ENCODE results near the gene LSS.

Gene LSS

GRCh38 chr21:46228345-46229051, at the start of gene LSS:
Gene LSS (minus strand): TSS chr21:46228774. CDS start chr21:46228745, 29 bp downstream.
- H3K27ac ChIP-seq, result peak within 1 kb of the TSS; percentile 48 to 94 (median 83)
- H3K4me3 ChIP-seq, result peak within 1 kb of the TSS; percentile 52 to 99 (median 86)

- no peak overlapping the region for H3K27ac ChIP-seq
- no peak overlapping the region for H3K4me3 ChIP-seq
Observed at GRCh38 chr21:46274797-46275390, 46.3 kb upstream of the LSS start.

DNA sequence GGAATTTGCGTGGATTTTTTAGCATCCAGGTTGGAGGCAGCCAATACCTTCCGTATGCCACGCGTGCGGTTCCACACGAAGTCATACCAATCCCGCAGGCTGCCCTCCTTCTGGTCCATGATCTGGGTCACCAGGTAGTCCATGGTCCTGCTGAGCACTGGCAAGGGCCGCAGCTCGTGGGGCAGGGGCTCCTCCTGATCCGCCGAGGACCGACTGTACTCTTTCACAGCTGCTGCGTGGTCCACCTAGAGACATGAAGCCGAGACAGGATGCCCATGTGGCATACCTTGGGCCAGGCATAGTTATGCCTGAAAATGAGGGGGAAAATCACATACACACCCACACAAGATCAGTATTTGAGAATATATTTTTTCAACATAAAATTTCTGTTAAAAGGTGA, 44.8 kb upstream of the LSS start:
- Histone ChIP-seq H3K27ac (no peak overlapping the region), H3K4me3 (no peak overlapping the region)

- Histone ChIP-seq H3K27ac (no peak overlapping the region), H3K4me3 (no peak overlapping the region)
Observed at GRCh38 chr21:46269466-46269865, 40.9 kb upstream of the LSS start.

GRCh38 chr21:46268371-46268770, 39.8 kb upstream of the LSS start:
- no peak overlapping the region for H3K27ac ChIP-seq

DNA sequence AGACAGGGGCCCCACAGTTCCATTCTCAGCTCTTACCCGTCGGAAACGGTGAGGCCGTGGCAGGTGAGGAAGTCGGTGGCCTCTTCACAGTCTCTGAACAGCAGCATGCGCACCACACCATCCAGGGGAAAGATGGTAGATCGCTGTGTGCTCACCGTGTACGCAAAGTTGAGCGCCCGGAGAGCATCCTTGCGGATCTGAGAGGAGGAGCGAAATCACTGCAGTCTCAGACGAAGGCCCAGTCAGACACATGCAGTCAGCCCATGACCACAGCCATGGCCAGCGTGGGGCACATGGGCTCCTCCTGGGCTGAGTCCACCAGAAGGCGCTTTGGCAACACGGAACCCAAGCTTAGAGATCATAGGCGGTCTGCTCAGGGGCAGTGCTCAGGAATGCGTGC, 38.4 kb upstream of the LSS start:
- no peak overlapping the region for H3K4me3 ChIP-seq
- no peak overlapping the region for H3K27ac ChIP-seq

More at GRCh38 chr21:46268371-46268770, 39.8 kb upstream of the LSS start:
- H3K4me3 ChIP-seq, result no peak overlapping the region

DNA sequence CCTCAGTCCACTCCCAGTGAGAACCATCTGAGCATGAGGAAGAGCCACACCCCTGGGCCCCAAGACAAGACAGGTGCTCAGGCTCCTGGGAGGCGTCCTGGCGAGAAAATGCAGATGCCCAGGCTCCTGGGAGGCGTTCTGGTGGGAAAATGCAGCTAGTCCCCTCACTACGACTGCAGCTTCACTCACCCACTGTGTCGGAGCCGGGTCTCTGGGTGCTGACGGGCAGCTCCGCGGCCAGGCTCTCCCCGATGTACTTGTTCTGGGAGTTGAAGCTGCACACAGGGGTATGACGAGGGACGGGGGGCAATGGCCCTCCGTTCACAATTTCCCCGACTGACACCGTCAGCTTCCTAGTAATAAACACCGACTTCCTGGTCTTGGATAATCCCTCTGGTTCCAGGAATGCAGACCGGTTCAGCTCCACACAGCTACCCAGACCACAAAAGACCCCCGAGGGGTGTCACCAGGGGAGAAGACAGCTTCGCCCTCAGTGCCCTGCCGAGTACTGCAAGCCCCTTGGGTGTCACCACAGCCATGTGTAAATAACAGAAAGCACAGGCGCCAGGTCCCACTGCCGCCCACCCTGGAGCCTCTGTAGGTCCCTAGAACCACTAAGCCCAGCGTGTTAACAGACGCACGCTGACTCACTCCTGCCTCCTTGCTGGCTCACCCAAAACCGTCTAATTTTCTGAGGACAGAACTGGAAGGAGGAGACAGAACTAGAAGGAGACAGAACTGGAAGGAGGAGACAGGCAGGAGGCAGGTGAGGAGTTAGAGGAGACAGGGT, 37.4 kb upstream of the LSS start:
- H3K27ac ChIP-seq, result no peak overlapping the region
- no peak overlapping the region for H3K4me3 ChIP-seq

GRCh38 chr21:46264690-46265144, 36.1 kb upstream of the LSS start:
- H3K27ac ChIP-seq, result no peak overlapping the region
- H3K4me3 ChIP-seq, result no peak overlapping the region

- no peak overlapping the region for H3K27ac ChIP-seq
- no peak overlapping the region for H3K4me3 ChIP-seq
Observed at GRCh38 chr21:46264046-46264689, 35.6 kb upstream of the LSS start.

DNA sequence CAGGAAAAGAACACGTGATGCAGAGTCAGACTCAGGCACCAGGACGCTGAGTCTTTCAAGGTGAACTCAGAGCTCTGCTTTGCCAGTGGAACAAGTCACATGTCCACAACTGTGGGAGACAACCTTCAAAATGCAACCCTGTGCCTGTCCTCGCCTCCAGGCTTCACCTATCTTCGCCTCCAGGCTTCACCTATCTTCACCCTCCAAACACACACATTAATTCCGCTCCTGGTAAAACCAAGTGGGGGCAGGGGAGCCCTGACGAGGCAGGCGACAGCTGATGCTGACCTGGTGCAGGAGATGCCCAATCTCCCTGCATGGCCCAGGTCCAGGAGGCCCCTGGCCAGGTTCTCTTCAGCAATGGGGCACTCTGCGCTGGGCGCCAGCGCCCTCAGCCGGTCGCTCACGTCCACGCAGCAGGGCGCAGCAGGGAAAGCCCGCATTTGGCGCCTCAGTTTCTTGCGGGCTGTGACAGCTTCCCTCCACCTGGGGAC, 28.0 kb upstream of the LSS start:
- no peak overlapping the region for H3K27ac ChIP-seq

GRCh38 chr21:46255758-46256337, 27.3 kb upstream of the LSS start:
- Histone ChIP-seq H3K4me3 (no peak overlapping the region), H3K27ac (no peak overlapping the region)

More for the DNA sequence above, 28.0 kb upstream of the LSS start:
- H3K4me3 ChIP-seq, result no peak overlapping the region

GRCh38 chr21:46255166-46255565, 26.6 kb upstream of the LSS start:
- Histone ChIP-seq H3K4me3 (no peak overlapping the region), H3K27ac (no peak overlapping the region)

- no peak overlapping the region for H3K4me3 ChIP-seq
- peak overlapping the region in 1 of 21 experiments; percentile 10 for H3K27ac ChIP-seq
Observed at GRCh38 chr21:46254208-46254975, 25.8 kb upstream of the LSS start.

- no peak overlapping the region for H3K27ac ChIP-seq
Observed at GRCh38 chr21:46253610-46254124, 25.1 kb upstream of the LSS start.

DNA sequence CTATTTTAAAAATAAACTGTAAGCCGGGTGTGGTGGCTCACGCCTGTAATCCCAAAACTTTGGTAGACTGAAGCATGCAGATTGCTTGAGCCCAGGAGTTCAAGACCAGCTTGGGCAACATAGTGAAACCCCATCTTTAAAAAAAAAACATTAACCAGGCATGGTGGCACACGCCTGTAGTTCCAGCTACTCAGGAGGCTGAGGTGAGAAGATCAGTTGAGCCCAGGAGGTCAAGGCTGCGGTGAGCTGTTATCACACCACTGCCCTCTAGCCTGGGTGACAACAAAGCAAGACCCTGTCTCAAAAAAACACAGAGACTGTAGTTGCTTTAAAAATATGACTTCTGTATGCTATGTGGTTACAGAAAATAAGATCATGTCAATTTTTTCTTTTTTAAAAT, 24.3 kb upstream of the LSS start:
- Histone ChIP-seq H3K27ac (no peak overlapping the region), H3K4me3 (no peak overlapping the region)

More at GRCh38 chr21:46253610-46254124, 25.1 kb upstream of the LSS start:
- H3K4me3 ChIP-seq, result no peak overlapping the region

GRCh38 chr21:46250146-46250725, 21.7 kb upstream of the LSS start:
- Histone ChIP-seq H3K4me3 (no peak overlapping the region), H3K27ac (no peak overlapping the region)

GRCh38 chr21:46248827-46249226, 20.3 kb upstream of the LSS start:
- H3K27ac ChIP-seq, result no peak overlapping the region
- H3K4me3 ChIP-seq, result no peak overlapping the region

GRCh38 chr21:46248422-46248782, 19.8 kb upstream of the LSS start:
- Histone ChIP-seq H3K27ac (no peak overlapping the region), H3K4me3 (no peak overlapping the region)
